ENCODE data around the gene STKLD1.

DNA sequence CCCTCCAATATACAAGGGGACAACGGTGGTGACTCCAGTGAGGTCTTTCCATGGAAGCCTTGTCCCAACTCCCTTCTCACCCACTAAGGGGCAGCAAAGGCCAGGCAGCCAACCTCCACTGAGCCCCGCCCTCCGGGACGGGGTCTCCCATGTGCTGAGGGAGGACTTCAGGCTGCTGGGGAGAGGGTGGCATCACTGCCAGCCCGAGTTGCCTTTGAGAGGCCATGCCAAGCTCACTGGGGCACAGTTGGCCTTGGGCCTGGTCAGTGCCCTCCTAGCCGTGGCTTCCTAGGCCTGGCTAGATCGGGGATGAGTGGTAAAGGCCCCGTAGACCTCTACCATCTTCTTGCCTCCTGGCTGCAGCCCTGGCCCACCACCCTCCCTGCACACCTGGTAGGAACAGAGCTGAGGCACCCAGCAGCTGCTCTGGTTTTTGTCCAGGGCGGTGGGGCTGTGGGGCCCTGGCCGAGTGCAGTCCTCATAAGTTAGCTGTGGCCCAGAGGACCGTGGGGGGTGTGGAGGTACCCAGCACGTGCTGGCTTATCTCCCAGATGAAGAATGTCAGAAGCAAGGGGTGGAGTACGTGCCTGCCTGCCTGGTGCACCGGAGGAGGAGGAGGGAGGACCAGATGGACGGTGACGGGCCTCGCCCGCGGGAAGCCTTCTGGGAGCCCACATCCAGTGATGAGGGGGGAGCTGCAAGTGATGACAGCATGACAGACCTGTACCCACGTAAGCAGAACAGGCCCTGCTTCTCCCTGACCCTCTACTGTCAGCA lies 16.6 kb upstream of the STKLD1 start:
- TF ChIP-seq, protein P1, sequence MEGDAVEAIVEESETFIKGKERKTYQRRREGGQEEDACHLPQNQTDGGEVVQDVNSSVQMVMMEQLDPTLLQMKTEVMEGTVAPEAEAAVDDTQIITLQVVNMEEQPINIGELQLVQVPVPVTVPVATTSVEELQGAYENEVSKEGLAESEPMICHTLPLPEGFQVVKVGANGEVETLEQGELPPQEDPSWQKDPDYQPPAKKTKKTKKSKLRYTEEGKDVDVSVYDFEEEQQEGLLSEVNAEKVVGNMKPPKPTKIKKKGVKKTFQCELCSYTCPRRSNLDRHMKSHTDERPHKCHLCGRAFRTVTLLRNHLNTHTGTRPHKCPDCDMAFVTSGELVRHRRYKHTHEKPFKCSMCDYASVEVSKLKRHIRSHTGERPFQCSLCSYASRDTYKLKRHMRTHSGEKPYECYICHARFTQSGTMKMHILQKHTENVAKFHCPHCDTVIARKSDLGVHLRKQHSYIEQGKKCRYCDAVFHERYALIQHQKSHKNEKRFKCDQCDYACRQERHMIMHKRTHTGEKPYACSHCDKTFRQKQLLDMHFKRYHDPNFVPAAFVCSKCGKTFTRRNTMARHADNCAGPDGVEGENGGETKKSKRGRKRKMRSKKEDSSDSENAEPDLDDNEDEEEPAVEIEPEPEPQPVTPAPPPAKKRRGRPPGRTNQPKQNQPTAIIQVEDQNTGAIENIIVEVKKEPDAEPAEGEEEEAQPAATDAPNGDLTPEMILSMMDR (conservative IDR thresholded peaks at IDR 0.05 in 1 of 2, IDR thresholded peaks at IDR 0.05 in 1 of 2; ENCODE audit: extremely low read depth in 1 of 2, insufficient read depth in 1 of 2, low read depth in 1 of 2, low read length in 2 of 2): peak; percentile 10 to 35
- no peak for TF ChIP-seq EZH2 (IDR thresholded peaks at IDR 0.05; ENCODE audit: borderline replicate concordance, low read length)

All from mammary epithelial cell (primary cell).